ENCODE data around the gene EIF4B. TPM values are rescaled to one million over a fixed set of nuclear protein-coding genes. Genes with fewer than 3 reads are reported as not detected.
A peak's percentile ranks its signal among the peaks of the same experiment; 100 is the strongest.

EIF4B gene
- total RNA-seq, 1 donor from 2014 or later, result 181 TPM

DNA sequence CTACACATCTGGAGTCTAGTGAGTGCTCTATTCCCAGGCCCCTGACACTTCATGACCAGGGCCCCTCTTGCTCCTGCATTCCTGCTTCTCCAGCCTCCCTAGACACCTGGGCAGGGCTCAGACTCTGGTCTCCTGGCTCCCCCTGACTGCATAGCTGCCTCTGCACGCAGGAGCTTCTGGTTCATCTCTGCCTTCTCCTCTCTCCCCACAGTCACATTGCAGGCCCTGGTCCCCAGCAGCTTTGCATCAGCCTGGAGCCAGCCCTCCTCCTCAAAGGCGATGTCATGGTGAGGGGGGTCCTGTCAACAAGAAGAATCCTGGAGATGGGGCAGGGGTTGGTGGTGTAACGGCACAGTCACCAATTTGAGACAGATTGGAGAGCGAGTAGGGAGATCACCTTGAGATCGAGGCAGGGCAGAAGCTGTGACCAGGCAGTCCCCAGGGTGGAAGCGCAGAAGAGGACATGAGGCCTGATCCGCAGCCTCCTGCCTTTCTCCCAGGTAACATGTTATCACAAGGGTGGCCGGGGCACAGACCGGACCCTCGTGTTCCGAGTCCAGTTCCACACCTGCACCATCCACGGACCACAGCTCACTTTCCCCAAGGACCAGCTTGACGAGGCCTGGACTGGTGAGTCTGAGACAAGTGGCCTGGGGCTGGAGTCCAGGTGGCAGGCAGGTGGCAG is 51.7 kb downstream of the EIF4B start:
- H3K27ac ChIP-seq, result peak overlapping the region; percentile 0 to 98

DNA sequence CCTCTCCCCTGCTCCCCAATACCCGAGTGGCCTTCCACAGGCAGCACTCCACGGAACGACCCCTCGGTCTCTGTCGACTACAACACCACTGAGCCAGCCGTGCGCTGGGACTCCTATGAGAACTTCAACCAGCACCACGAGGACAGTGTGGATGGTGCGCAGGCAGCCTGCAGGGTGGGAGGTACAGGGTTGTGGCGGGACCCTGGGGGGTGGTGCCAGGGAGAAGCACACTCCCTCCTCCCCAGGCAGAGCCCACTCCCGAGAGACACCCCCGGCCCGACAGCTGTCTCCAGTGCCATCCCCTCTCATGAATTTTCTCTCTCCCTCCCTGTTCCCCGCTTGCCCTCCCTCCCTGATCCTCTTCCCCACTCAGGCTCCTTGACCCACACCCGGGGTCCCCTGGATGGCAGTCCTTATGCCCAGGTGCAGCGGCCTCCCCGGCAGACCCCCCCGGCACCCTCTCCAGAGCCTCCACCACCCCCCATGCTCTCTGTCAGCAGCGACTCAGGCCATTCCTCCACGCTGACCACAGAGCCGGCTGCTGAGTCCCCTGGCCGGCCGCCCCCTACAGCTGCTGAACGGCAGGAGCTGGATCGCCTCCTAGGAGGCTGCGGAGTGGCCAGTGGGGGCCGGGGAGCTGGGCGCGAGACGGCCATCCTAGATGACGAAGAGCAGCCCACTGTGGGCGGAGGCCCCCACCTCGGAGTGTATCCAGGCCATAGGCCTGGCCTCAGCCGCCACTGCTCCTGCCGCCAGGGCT is 52.6 kb downstream of the EIF4B start:
- Histone ChIP-seq H3K27me3 (no peaks in the 10 kb centered on the region), H3K9me3 (no peaks in the 10 kb centered on the region), H3K4me1 (peaks cover 11 to 43% of the 10 kb centered on the region in 2 donors), H3K4me3 (no peak overlapping the region), H3K36me3 (peaks cover 80 to 88% of the 10 kb centered on the region in 2 donors), H3K27ac (peak overlapping the region; percentile 83 to 95)
- peak in 1 of 2 donors; percentile 62 for DNase-seq (ENCODE audit: low spot score in 2 of 2)
- intact Hi-C loops (cut with DNase I), result no loop called here
- TF ChIP-seq, protein P1, sequence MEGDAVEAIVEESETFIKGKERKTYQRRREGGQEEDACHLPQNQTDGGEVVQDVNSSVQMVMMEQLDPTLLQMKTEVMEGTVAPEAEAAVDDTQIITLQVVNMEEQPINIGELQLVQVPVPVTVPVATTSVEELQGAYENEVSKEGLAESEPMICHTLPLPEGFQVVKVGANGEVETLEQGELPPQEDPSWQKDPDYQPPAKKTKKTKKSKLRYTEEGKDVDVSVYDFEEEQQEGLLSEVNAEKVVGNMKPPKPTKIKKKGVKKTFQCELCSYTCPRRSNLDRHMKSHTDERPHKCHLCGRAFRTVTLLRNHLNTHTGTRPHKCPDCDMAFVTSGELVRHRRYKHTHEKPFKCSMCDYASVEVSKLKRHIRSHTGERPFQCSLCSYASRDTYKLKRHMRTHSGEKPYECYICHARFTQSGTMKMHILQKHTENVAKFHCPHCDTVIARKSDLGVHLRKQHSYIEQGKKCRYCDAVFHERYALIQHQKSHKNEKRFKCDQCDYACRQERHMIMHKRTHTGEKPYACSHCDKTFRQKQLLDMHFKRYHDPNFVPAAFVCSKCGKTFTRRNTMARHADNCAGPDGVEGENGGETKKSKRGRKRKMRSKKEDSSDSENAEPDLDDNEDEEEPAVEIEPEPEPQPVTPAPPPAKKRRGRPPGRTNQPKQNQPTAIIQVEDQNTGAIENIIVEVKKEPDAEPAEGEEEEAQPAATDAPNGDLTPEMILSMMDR (IDR thresholded peaks at IDR 0.05), result no peak

More for the DNA sequence above, 51.7 kb downstream of the EIF4B start:
- Histone ChIP-seq H3K36me3 (peaks cover 72 to 85% of the 10 kb centered on the region in 2 donors), H3K4me1 (peaks cover 2 to 43% of the 10 kb centered on the region in 2 donors), H3K27me3 (no peaks in the 10 kb centered on the region), H3K4me3 (no peak overlapping the region), H3K9me3 (no peaks in the 10 kb centered on the region)
- DNase-seq (ENCODE audit: low spot score in 2 of 2), result peak in 1 of 2 donors; percentile 65
- TF ChIP-seq, protein P1 (IDR thresholded peaks at IDR 0.05), result no peak
- intact Hi-C loops (cut with DNase I), result no loop called here

DNA sequence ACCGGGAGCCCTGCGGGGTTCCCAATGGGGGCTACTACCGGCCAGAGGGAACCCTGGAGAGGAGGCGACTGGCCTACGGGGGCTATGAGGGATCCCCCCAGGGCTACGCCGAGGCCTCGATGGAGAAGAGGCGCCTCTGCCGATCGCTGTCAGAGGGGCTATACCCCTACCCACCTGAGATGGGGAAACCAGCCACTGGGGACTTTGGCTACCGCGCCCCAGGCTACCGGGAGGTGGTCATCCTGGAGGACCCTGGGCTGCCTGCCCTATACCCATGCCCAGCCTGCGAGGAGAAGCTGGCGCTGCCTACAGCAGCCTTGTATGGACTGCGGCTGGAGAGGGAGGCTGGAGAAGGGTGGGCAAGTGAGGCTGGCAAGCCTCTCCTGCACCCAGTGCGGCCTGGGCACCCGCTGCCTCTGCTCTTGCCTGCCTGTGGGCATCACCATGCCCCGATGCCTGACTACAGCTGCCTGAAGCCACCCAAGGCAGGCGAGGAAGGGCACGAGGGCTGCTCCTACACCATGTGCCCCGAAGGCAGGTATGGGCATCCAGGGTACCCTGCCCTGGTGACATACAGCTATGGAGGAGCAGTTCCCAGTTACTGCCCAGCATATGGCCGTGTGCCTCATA is 53.3 kb downstream of the EIF4B start:
- Histone ChIP-seq H3K27me3 (no peaks in the 10 kb centered on the region), H3K36me3 (peaks cover 81 to 90% of the 10 kb centered on the region in 2 donors), H3K4me3 (no peak overlapping the region), H3K27ac (peak overlapping the region; percentile 83 to 95), H3K9me3 (no peaks in the 10 kb centered on the region), H3K4me1 (peaks cover 11 to 44% of the 10 kb centered on the region in 2 donors)
- no peak for DNase-seq (ENCODE audit: low spot score in 2 of 2)
- TF ChIP-seq, protein P1 (IDR thresholded peaks at IDR 0.05), result no peak
- intact Hi-C loops (cut with DNase I), result no loop called here

DNA sequence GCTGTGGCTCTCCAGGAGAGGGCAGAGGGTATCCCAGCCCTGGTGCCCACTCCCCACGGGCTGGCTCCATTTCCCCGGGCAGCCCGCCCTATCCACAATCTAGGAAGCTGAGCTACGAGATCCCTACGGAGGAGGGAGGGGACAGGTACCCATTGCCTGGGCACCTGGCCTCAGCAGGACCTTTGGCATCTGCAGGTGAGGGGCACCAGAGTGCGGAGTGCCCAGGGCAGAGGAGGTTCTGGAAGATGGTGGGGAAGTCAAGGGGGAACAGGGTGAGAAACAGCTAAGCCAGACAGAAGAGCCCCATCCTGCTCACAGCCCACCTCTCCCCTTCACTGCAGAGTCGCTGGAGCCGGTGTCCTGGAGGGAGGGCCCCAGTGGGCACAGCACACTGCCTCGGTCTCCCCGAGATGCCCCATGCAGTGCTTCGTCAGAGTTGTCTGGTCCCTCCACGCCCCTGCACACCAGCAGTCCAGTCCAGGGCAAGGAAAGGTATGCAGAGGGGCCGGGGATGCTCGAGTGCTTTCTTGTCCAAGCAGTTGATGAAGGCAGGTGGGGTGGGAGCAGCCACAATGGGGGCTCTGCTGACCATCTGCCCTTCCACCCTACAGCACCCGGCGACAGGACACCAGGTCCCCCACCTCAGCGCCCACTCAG is 53.9 kb downstream of the EIF4B start:
- H3K4me1 ChIP-seq, result peaks cover 11 to 47% of the 10 kb centered on the region in 2 donors
- TF ChIP-seq, protein P1 (IDR thresholded peaks at IDR 0.05), result no peak
- intact Hi-C loops (cut with DNase I), result no loop called here
- no peaks in the 10 kb centered on the region for H3K27me3 ChIP-seq
- H3K9me3 ChIP-seq, result no peaks in the 10 kb centered on the region
- H3K36me3 ChIP-seq, result peaks cover 81 to 94% of the 10 kb centered on the region in 2 donors
- peak overlapping the region; percentile 83 to 95 for H3K27ac ChIP-seq
- no peak overlapping the region for H3K4me3 ChIP-seq
- DNase-seq (ENCODE audit: low spot score in 2 of 2), result peak in 1 of 2 donors; percentile 62

DNA sequence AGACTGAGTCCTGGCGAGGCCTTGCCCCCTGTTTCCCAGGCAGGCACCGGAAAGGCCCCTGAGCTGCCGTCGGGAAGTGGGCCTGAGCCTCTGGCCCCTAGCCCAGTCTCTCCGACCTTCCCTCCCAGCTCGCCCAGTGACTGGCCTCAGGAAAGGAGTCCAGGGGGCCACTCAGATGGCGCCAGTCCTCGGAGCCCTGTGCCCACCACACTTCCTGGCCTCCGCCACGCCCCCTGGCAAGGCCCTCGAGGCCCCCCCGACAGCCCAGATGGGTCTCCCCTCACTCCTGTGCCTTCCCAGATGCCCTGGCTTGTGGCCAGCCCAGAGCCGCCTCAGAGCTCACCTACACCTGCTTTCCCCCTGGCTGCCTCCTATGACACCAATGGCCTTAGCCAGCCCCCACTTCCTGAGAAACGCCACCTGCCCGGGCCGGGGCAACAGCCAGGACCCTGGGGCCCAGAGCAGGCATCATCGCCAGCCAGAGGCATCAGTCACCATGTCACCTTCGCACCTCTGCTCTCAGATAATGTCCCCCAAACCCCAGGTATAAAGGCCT is 54.5 kb downstream of the EIF4B start:
- TF ChIP-seq, protein P1 (IDR thresholded peaks at IDR 0.05), result no peak
- peaks cover 81 to 94% of the 10 kb centered on the region in 2 donors for H3K36me3 ChIP-seq
- H3K9me3 ChIP-seq, result no peaks in the 10 kb centered on the region
- H3K4me3 ChIP-seq, result no peak overlapping the region
- H3K4me1 ChIP-seq, result peaks cover 11 to 47% of the 10 kb centered on the region in 2 donors
- intact Hi-C loops (cut with DNase I), result no loop called here
- H3K27me3 ChIP-seq, result no peaks in the 10 kb centered on the region
- DNase-seq (ENCODE audit: low spot score in 2 of 2), result peak in 1 of 2 donors; percentile 69
- H3K27ac ChIP-seq, result peak overlapping the region; percentile 83 to 95

All from ascending aorta (tissue), 2 donors.